ENCODE data around the gene HSPB6.
A peak's percentile ranks its signal among the peaks of the same experiment; 100 is the strongest.

The HSPB6 gene

GRCh38 chr19:35783469-35784434 is 26.9 kb upstream of the HSPB6 start:
- no peaks in the 10 kb centered on the region for H3K36me3 ChIP-seq (ENCODE audit: insufficient read depth, low read length)
- no peaks in the 10 kb centered on the region for H3K27me3 ChIP-seq (ENCODE audit: insufficient read depth, low read length)
- H3K4me3 ChIP-seq (ENCODE audit: low read length) = peak overlapping the region; percentile 53
- H3K9me3 ChIP-seq (ENCODE audit: insufficient read depth, low read depth, low read length) = no peaks in the 10 kb centered on the region
- H3K27ac ChIP-seq (ENCODE audit: low read depth, low read length) = no peak overlapping the region
- no peak overlapping the region for H3K9ac ChIP-seq (ENCODE audit: low read depth, low read length)
- no peaks in the 10 kb centered on the region for H3K4me1 ChIP-seq (ENCODE audit: insufficient read depth, low read length)
- 45% methylated on average over 28 of the region's 28 CpGs for WGBS

DNA sequence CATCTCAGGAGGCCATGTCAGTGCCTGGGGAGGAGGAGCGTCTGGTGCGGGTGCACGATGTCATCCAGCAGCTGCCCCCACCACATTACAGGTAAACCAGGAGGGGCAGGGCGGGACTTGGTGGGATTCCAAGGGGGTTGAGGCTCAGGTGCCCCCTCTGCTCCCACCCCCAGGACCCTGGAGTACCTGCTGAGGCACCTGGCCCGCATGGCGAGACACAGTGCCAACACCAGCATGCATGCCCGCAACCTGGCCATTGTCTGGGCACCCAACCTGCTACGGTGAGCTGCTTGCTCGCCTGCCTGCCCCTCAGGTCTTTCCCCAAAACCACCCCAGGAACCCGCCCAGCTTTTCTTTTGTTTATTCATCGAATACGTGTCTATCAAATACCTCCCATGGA is 25.8 kb upstream of the HSPB6 start:
- no peak overlapping the region for H3K27ac ChIP-seq (ENCODE audit: low read depth, low read length)
- H3K4me3 ChIP-seq (ENCODE audit: low read length) = no peak overlapping the region
- peaks cover 5% of the 10 kb centered on the region; the same call in 1 of the 2 replicates for H3K27me3 ChIP-seq (ENCODE audit: insufficient read depth, low read length)
- no peaks in the 10 kb centered on the region for H3K9me3 ChIP-seq (ENCODE audit: insufficient read depth, low read depth, low read length)
- peaks cover 4% of the 10 kb centered on the region; the same call in 1 of the 2 replicates for H3K4me1 ChIP-seq (ENCODE audit: insufficient read depth, low read length)
- H3K36me3 ChIP-seq (ENCODE audit: insufficient read depth, low read length) = no peaks in the 10 kb centered on the region
- H3K9ac ChIP-seq (ENCODE audit: low read depth, low read length) = no peak overlapping the region
- 94% methylated on average over 12 of the region's 12 CpGs for WGBS

DNA sequence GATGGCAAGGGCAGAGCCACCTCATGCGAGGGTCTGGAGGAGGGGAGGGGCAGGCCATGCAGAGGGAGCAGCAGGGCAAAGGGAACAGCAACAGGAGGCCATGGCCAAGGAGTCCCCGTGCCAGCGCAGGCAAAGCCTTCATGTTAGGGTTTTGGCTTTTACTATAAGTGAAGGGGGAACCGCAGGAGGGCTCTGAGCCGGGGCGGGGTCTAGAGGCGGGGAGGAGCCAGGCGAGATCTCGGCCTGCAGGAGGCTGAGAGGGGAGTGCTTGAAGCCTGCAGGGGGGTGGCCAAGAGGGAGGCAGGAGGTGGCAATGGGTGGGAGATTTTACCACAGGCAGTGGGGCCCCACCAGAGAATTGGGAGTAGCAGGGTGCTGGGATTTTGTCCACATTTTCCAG is 24.8 kb upstream of the HSPB6 start:
- peaks cover 12% of the 10 kb centered on the region for H3K4me1 ChIP-seq (ENCODE audit: insufficient read depth, low read length)
- no peak overlapping the region for H3K27ac ChIP-seq (ENCODE audit: low read depth, low read length)
- no peak overlapping the region for H3K9ac ChIP-seq (ENCODE audit: low read depth, low read length)
- 27% methylated on average over 9 of the region's 9 CpGs for WGBS
- H3K4me3 ChIP-seq (ENCODE audit: low read length) = no peak overlapping the region
- H3K27me3 ChIP-seq (ENCODE audit: insufficient read depth, low read length) = peaks cover 11% of the 10 kb centered on the region
- no peaks in the 10 kb centered on the region for H3K9me3 ChIP-seq (ENCODE audit: insufficient read depth, low read depth, low read length)
- H3K36me3 ChIP-seq (ENCODE audit: insufficient read depth, low read length) = no peaks in the 10 kb centered on the region

GRCh38 chr19:35780717-35781116 is 23.9 kb upstream of the HSPB6 start:
- peaks cover 16% of the 10 kb centered on the region for H3K27me3 ChIP-seq (ENCODE audit: insufficient read depth, low read length)
- H3K36me3 ChIP-seq (ENCODE audit: insufficient read depth, low read length) = no peaks in the 10 kb centered on the region
- H3K9me3 ChIP-seq (ENCODE audit: insufficient read depth, low read depth, low read length) = no peaks in the 10 kb centered on the region
- H3K4me3 ChIP-seq (ENCODE audit: low read length) = no peak overlapping the region
- H3K9ac ChIP-seq (ENCODE audit: low read depth, low read length) = no peak overlapping the region
- 96% methylated on average over 20 of the region's 20 CpGs for WGBS
- H3K27ac ChIP-seq (ENCODE audit: low read depth, low read length) = no peak overlapping the region
- peaks cover 17% of the 10 kb centered on the region for H3K4me1 ChIP-seq (ENCODE audit: insufficient read depth, low read length)

GRCh38 chr19:35780058-35780457 is 23.2 kb upstream of the HSPB6 start:
- Histone ChIP-seq H3K9ac (ENCODE audit: low read depth, low read length) (no peak overlapping the region), H3K27me3 (ENCODE audit: insufficient read depth, low read length) (peaks cover 16% of the 10 kb centered on the region), H3K4me3 (ENCODE audit: low read length) (no peak overlapping the region), H3K27ac (ENCODE audit: low read depth, low read length) (no peak overlapping the region), H3K4me1 (ENCODE audit: insufficient read depth, low read length) (peaks cover 17% of the 10 kb centered on the region), H3K9me3 (ENCODE audit: insufficient read depth, low read depth, low read length) (no peaks in the 10 kb centered on the region), H3K36me3 (ENCODE audit: insufficient read depth, low read length) (no peaks in the 10 kb centered on the region)
- 91% methylated on average over 16 of the region's 16 CpGs for WGBS

- peaks cover 16% of the 10 kb centered on the region for H3K27me3 ChIP-seq (ENCODE audit: insufficient read depth, low read length)
- H3K4me3 ChIP-seq (ENCODE audit: low read length) = no peak overlapping the region
- no peak overlapping the region for H3K9ac ChIP-seq (ENCODE audit: low read depth, low read length)
- peaks cover 17% of the 10 kb centered on the region for H3K4me1 ChIP-seq (ENCODE audit: insufficient read depth, low read length)
- H3K9me3 ChIP-seq (ENCODE audit: insufficient read depth, low read depth, low read length) = no peaks in the 10 kb centered on the region
- no peaks in the 10 kb centered on the region for H3K36me3 ChIP-seq (ENCODE audit: insufficient read depth, low read length)
- no peak overlapping the region for H3K27ac ChIP-seq (ENCODE audit: low read depth, low read length)
- WGBS = 94% methylated on average over 8 of the region's 8 CpGs
Measured at GRCh38 chr19:35779033-35779432, 22.2 kb upstream of the HSPB6 start.

- no peak overlapping the region for H3K27ac ChIP-seq (ENCODE audit: low read depth, low read length)
- H3K4me1 ChIP-seq (ENCODE audit: insufficient read depth, low read length) = peaks cover 17% of the 10 kb centered on the region
- no peak overlapping the region for H3K9ac ChIP-seq (ENCODE audit: low read depth, low read length)
- no peak overlapping the region for H3K4me3 ChIP-seq (ENCODE audit: low read length)
- peaks cover 20% of the 10 kb centered on the region for H3K27me3 ChIP-seq (ENCODE audit: insufficient read depth, low read length)
- no peaks in the 10 kb centered on the region for H3K9me3 ChIP-seq (ENCODE audit: insufficient read depth, low read depth, low read length)
- no peaks in the 10 kb centered on the region for H3K36me3 ChIP-seq (ENCODE audit: insufficient read depth, low read length)
- WGBS = 89% methylated on average over 7 of the region's 7 CpGs
Measured at GRCh38 chr19:35777961-35778360, 21.1 kb upstream of the HSPB6 start.

- 29% methylated on average over 19 of the region's 19 CpGs for WGBS
- no peak overlapping the region for H3K4me3 ChIP-seq (ENCODE audit: low read length)
- no peaks in the 10 kb centered on the region for H3K9me3 ChIP-seq (ENCODE audit: insufficient read depth, low read depth, low read length)
- no peak overlapping the region for H3K27ac ChIP-seq (ENCODE audit: low read depth, low read length)
- peaks cover 17% of the 10 kb centered on the region for H3K4me1 ChIP-seq (ENCODE audit: insufficient read depth, low read length)
- peaks cover 23% of the 10 kb centered on the region for H3K27me3 ChIP-seq (ENCODE audit: insufficient read depth, low read length)
- H3K36me3 ChIP-seq (ENCODE audit: insufficient read depth, low read length) = no peaks in the 10 kb centered on the region
- no peak overlapping the region for H3K9ac ChIP-seq (ENCODE audit: low read depth, low read length)
Measured at GRCh38 chr19:35777086-35777841, 20.4 kb upstream of the HSPB6 start.

GRCh38 chr19:35776102-35776788 is 19.4 kb upstream of the HSPB6 start:
- Histone ChIP-seq H3K4me1 (ENCODE audit: insufficient read depth, low read length) (peaks cover 17% of the 10 kb centered on the region), H3K4me3 (ENCODE audit: low read length) (peak overlapping the region; percentile 71), H3K9ac (ENCODE audit: low read depth, low read length) (no peak overlapping the region), H3K27ac (ENCODE audit: low read depth, low read length) (no peak overlapping the region), H3K9me3 (ENCODE audit: insufficient read depth, low read depth, low read length) (no peaks in the 10 kb centered on the region), H3K36me3 (ENCODE audit: insufficient read depth, low read length) (no peaks in the 10 kb centered on the region), H3K27me3 (ENCODE audit: insufficient read depth, low read length) (peaks cover 23% of the 10 kb centered on the region)
- WGBS = 46% methylated on average over 13 of the region's 13 CpGs

DNA sequence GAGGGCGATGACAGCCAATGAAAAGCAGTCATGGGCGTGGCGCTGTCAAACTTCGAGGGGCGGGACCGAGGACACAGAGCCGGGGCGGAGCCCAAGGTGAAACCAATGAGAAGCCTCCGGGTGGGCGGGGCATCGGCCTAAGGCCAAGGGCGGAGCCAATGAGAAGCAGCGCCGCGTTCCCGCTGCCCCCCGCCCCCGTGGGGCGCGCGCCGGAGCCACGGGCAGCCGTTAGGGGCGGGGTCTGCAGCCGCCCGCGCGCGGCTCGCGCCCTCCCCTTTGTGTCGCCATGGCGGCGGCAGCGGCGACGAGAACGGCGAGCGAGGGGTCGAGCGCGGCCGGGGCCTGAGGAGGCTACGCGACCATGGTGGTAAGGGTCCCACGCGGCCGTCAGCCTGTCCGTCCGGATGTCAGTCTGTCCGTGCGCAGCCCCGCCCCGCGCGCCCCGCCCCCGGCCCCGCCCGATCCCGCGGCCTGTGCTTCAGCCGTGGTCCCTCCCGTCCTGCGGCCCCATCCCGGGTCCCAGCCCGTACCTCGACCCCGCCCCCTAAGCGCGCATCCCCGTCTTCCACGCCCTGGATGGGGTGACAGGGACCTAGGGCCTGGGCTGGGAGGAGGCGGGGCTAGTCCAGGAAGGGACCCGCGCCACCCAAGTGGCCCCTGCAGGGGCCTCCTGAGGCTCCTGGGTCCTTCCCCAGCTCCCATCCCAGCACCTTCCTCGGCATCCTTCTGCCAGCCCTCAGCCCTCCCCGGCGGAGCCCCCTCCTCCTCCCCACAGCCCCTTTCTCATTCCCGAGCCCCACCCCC is 18.7 kb upstream of the HSPB6 start, which contains the start of gene ARHGAP33:
TSS of gene ARHGAP33 (plus strand) at position 267 of the 804 bp plus-strand sequence. CDS start at position 362, 95 bp downstream.
- no peak within 1 kb of the TSS for H3K27ac ChIP-seq (ENCODE audit: low read depth, low read length)
- no peak within 1 kb of the TSS for H3K9ac ChIP-seq (ENCODE audit: low read depth, low read length)
- no peaks in the 10 kb centered on the region for H3K9me3 ChIP-seq (ENCODE audit: insufficient read depth, low read depth, low read length)
- H3K27me3 ChIP-seq (ENCODE audit: insufficient read depth, low read length) = peaks cover 23% of the 10 kb centered on the region
- H3K36me3 ChIP-seq (ENCODE audit: insufficient read depth, low read length) = no peaks in the 10 kb centered on the region
- WGBS = under 1% methylated on average over 82 of the region's 82 CpGs
- peaks cover 17% of the 10 kb centered on the region for H3K4me1 ChIP-seq (ENCODE audit: insufficient read depth, low read length)
- peak within 1 kb of the TSS; percentile 71 for H3K4me3 ChIP-seq (ENCODE audit: low read length)
